KOPT-K1 (cell line): ENCODE results near the gene ACBD3.

Experiments used
- H3K27ac ChIP-seq: fragments of 200-600 bp; sonication (generic); 2 replicates; pipeline ENCODE4 v1.5.1; 2016; ENCODE audit warnings: antibody characterized with exemption, mild to moderate bottlenecking, low read depth, low read length; ENCODE audit not compliant: poor library complexity, severe bottlenecking
- H3K36me3 ChIP-seq: fragments of 200-600 bp; sonication (generic); 2 replicates; pipeline ENCODE4 v1.5.1; 2017; ENCODE audit warnings: antibody characterized with exemption, mild to moderate bottlenecking, low read length, moderate library complexity; ENCODE audit not compliant: insufficient read depth
- H3K9me3 ChIP-seq: fragments of 200-600 bp; sonication (generic); 2 replicates; pipeline ENCODE4 v1.5.1; 2017; ENCODE audit warnings: antibody characterized with exemption, low read length, mild to moderate bottlenecking; ENCODE audit not compliant: insufficient read depth, poor library complexity, severe bottlenecking

Gene ACBD3

GRCh38 chr1:226117330-226117729 lies 69.2 kb downstream of the ACBD3 start:
- H3K9me3 ChIP-seq: no peaks in the 10 kb centered on the region
- no peaks in the 10 kb centered on the region for H3K36me3 ChIP-seq
- H3K27ac ChIP-seq: no peak overlapping the region

DNA sequence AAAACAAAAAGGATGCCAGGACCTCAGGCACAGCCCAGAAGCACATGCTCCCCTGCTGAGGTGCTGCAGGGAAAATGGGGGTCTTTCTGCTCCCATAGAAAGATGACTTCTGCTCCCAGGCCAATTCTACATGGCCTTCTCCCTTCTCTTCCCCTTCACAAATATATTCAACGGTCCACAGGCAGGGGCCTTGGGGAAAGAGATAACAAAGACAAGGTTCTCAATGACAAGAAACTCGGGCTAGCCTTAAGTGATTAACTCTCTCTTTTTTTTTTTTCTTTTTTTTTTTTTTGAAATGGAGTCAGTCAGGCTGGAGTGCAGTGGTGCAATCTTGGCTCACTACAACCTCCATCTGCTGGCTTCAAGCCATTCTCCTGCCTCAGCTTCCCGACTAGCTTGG lies 69.9 kb downstream of the ACBD3 start:
- no peak overlapping the region for H3K27ac ChIP-seq
- no peaks in the 10 kb centered on the region for H3K36me3 ChIP-seq
- H3K9me3 ChIP-seq: no peaks in the 10 kb centered on the region

- Histone ChIP-seq H3K27ac (no peak overlapping the region), H3K9me3 (no peaks in the 10 kb centered on the region), H3K36me3 (no peaks in the 10 kb centered on the region)
These were observed 73.9 kb downstream of the ACBD3 start for GRCh38 chr1:226112626-226113025.

DNA sequence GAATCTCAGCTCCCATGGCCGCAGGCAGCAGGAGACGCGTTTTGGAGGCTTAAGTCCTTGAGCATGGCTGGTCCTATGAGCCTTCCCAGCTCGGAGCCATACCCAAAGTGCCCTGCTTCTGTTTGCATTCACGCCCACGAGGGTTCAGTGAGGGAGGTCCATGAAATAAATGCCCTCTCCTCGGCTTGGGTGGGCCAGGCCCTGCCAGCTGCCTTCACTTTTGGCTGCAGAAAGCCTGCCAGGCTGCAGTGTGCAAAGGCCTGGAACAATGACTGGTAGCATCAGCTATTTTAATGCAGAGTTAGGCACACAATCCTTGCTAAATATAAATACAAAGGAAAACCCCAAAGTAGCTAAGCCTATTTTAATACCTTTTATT lies 74.7 kb downstream of the ACBD3 start:
- H3K27ac ChIP-seq: no peak overlapping the region
- H3K9me3 ChIP-seq: no peaks in the 10 kb centered on the region
- no peaks in the 10 kb centered on the region for H3K36me3 ChIP-seq

- Histone ChIP-seq H3K9me3 (no peaks in the 10 kb centered on the region), H3K36me3 (no peaks in the 10 kb centered on the region), H3K27ac (peak overlapping the region; percentile 82)
These were observed 75.3 kb downstream of the ACBD3 start for GRCh38 chr1:226111098-226111882.

DNA sequence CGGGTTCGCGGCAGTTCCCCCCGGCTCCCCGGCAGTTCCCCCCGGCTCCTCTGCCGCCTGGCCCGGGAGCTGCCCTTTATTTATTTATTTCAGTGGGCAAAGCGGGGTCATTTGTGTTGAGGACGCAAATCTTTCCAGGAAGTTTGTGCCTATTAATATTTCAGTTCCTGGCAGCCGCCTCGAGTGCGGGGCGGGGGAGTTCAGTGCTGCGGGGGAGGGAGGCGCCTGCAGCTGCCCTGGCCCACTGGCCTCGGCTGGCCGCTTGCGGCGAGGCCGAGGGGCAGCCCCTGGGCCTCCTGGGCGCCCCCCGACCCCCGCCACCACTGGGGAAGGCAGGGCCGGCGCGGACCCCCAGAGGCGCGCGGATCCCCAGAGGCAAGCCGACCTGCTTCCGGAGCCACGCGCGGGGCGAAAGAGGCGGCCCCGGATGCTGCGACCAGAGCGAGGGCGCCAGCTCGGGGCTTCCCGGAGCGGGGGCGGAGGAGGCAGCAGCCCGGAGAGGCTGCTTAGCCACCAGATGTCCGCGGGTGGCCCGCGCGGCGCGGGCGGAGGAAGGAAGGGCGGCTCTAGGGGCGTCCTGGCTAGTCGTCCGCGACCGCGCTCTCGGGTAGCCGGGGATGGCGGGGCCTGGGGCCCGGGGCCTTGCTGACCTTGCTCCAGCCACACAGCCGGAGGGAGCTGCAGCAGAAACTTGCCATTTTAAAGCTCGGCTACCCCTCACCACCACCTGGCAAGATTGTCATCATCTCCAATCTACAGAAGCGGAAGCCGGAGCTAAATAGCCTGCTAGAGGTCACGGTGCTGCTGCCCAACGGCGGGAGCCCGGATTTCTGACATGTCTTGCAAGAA lies 76.1 kb downstream of the ACBD3 start:
- H3K36me3 ChIP-seq: no peaks in the 10 kb centered on the region
- no peaks in the 10 kb centered on the region for H3K9me3 ChIP-seq
- peak overlapping the region; percentile 82 for H3K27ac ChIP-seq

DNA sequence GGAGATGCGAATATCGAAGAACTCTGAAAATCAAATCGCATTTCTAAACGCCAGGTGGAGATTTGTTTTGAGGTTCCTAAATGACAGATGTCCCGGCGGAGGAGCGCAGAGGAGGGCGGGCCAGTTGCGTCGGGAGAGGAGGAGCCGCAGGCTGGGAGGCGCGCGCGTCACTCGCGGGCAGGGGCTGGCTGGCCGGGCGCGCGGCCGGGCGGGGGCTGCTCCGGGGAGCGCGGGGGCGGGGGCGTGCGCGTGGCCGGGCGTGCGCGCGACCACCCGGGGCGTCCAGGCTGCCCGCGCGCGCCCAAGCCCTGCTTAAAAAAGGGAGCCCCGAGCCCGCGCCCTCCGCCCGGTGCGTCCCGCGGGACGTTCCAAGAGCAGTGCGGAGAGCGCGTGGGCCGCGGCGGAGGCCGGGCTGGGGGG lies 76.7 kb downstream of the ACBD3 start:
- H3K9me3 ChIP-seq: no peaks in the 10 kb centered on the region
- H3K27ac ChIP-seq: peak overlapping the region; percentile 82
- no peaks in the 10 kb centered on the region for H3K36me3 ChIP-seq

DNA sequence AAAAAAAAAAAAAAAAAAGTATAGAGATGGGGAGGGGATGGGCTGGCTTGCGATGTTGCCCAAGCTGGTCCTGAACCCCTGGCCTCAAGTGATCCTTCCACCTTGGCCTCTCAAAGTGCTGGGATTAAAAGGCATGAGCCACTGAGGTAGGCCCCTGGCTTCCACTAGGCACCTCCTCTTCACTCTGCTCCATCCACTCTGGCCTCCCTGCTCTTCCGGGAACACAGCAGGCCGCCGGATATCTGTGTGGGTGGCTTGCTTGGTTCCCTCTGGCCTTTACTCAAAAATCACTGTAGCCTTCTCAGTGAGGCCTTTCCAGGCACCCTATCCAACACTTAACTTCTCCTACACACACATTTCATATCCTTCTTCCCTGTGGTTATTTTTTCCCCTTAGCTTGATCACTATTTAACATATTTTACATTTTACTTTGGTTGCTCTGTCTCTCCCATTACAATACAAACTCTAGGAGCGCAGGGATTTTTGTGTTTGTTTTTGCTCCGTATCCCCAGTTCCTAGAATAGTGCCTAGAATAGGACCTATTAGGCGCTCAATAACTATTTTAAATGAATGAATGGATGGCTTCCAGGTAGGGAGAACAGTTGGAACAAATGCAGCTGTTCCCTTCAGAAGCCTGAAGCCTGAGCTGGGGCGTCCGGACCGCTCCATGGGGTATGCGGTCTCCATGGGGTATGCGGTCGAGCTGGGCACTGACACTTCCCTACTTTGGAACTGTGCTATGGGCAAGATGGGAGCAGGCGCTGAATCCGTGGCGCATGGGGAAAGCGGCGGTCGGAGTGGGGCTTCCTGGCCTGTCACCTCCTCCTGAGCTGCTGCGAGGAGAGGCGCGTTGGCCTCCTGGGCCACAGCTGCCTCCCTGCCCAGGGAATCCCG lies 77.4 kb downstream of the ACBD3 start:
- H3K36me3 ChIP-seq: no peaks in the 10 kb centered on the region
- peak overlapping the region; percentile 82 for H3K27ac ChIP-seq
- no peaks in the 10 kb centered on the region for H3K9me3 ChIP-seq

- no peak overlapping the region for H3K27ac ChIP-seq
- no peaks in the 10 kb centered on the region for H3K36me3 ChIP-seq
- no peaks in the 10 kb centered on the region for H3K9me3 ChIP-seq
These were observed 78.8 kb downstream of the ACBD3 start for GRCh38 chr1:226107471-226108460.

GRCh38 chr1:226104671-226105121 lies 81.8 kb downstream of the ACBD3 start:
- Histone ChIP-seq H3K36me3 (no peaks in the 10 kb centered on the region), H3K9me3 (no peaks in the 10 kb centered on the region), H3K27ac (no peak overlapping the region)

GRCh38 chr1:226100436-226101391 lies 85.8 kb downstream of the ACBD3 start:
- H3K27ac ChIP-seq: no peak overlapping the region
- H3K36me3 ChIP-seq: no peaks in the 10 kb centered on the region
- H3K9me3 ChIP-seq: no peaks in the 10 kb centered on the region

DNA sequence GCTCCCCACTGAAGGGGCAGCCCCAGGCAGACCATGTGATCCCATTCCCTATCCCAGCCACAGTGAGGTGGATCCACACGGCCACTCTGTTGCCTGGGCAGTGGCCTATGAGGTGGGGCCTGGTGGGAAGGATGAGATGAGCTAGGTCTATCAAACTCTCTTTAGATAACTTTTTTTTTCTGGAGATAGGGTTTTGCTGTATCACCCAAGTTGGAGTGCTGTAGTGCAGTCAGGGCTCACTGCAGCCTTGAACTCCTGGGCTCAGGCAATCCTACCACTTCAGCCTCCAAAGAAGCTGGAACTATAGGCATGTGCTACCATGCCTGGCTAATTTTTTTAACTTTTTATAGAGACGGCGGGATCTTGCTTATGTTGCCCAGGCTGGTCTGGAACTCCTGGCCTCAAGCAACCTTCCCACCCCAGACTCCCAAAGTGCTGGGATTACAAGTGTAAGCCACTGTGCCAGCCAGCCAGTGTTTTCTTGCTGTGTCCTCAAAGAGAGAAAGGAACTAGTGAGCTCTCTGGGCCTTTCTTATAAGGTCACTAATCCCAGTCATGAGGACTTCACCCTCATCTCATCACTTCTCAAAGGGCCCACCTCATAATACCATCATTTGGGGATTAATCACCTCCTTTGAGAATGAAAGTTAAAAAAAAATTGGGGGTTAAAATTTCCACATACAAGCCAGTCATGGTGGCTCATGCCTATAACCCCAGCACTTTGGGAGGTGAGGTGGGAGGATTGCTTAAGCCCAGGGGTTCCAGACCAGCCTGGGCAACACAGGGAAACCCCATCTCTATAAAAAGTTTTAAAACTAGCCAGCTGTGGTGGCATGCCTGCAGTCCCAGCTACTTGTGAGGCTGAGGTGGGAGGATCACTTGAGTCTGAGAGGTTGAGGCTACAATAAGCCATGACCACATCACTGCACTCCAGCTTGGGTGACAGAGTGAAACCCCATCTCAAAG lies 87.4 kb downstream of the ACBD3 start:
- Histone ChIP-seq H3K9me3 (no peaks in the 10 kb centered on the region), H3K27ac (no peak overlapping the region), H3K36me3 (no peaks in the 10 kb centered on the region)
